Hair follicular keratinocyte (primary cell): ENCODE measurements around the gene PSMB3. TPM values are rescaled to one million over a fixed set of nuclear protein-coding genes. Genes with fewer than 3 reads are reported as not detected.

Experiments used
- total RNA-seq: library from RNA; depleted of rRNA; stranded (reverse); fragments of >200 nt; gene quantifications from 2 replicates; pipeline ENCODE4 v1.2.3, GENCODE V29; 2015

PSMB3 gene
- 245 and 391 TPM in 2 replicates for total RNA-seq

DNA sequence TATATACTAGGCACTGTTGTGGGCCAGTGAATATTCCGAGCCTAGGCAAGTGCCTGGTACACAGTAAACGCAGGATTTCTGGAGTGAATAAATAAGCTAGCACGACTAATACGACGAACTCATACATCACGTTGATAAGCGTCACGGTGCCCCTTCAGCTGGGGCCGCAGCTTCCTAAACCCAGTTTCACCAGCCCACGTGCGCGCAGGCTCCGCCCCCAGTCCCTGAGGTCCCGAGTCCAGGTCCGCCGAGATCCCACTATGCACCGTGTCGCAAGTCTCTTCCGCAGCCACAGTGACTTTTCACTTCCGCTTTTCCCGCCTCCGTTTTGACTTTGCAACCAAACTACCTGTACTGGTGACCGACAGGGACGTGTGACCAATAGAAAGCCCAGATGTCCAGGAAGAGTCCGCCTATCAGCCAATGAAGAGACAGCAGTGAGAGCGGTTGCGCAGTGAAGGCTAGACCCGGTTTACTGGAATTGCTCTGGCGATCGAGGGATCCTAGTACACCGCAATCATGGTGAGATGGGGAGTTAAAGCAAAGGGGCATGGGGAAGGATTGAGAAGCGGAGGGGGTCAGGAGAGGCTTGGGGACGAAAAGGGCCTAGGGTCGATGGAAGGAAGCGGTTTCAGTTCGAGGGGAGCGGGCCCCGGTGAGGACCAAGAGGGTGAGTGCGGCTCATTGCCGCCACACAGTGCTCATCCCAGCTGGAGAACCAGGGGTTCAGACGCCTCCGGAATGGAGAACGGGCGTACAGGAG lies at the start of gene PSMB3:
PSMB3 (plus strand) TSS at position 434 of the 763 bp plus-strand sequence; CDS start at position 520, 86 bp downstream.

DNA sequence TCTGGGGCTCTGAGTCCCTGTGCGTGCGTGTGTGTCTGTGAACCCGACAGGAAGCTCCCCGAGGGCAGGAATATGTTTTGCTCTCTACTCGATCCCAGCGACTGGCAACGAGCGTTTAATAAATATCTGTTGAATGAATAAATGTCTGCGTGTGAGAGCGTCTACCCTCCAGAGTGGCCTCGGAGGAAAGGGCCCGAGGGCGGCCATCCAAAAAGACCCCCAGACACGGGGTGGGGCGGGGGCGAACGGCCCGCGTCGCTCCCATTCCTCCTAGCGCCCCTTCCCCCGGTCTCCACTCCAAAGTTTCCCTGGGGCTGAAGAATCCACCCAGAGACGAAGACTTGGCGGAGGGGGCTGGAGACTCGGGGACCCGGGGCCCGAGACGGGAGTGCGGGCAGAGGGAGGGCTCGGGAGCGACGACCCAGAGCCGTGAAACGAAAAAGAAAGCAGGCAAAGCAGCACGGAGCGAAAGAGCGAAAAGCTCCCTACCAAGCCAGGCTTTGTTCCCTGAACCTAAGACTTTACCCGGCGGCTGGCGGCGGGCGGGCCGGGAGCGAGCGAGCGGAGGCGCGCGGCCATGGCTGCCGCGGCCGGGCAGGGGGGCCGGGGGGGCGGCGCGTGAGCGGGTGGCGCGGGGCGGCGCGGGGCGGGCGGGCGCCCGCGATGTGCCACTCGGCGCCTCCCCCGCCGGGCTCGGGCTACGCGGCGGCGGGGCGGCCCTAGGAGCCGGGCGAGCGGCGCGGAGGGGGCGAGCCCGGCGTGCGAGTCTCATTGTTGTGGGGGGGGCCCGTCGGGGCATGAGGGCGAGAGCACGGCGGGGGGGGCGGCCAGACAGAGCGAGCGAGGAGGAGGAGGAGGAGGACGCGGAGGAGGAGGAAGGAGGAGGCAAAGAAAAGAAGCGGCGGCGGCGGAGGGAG lies 47.7 kb upstream of the PSMB3 start, which contains the start of gene MLLT6:
MLLT6 (plus strand) TSS at position 668 of the 917 bp plus-strand sequence. CDS start 360 bp downstream, outside the sequence.

DNA sequence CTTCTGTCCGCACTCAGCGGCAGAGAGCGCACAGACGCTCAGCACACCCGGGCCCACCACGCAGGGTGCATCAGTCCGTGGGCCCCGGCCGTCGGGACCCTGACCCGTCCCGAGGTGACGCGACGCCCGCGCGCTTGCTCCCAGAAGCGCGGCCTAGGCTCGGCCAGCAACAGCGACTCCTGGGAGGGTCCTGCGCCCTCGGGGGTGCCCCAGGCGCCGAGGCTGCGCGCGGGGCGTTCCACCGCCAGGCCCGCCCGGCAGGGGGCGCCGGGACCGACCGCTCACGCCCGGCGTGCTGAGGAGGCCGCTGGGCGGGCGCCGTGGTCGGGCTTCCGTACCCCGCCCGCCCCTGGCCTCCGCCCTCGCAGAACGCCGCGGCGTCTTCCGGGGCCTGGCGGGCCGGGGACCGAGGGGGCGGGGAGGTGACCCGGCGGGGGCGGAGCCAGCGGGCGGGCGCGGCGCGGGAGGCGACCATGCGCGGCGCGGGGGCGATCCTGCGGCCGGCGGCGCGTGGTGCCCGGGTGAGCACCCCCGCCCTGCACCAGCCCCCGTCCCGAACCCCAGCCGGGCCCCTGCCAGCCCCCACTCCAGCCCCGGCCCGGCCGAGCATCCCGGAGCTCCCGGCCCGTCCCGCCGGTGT lies 22.5 kb upstream of the PSMB3 start, which contains the start of gene CISD3:
CISD3 (plus strand) TSS at position 456 of the 640 bp plus-strand sequence; CDS start at position 474, 18 bp downstream.

DNA sequence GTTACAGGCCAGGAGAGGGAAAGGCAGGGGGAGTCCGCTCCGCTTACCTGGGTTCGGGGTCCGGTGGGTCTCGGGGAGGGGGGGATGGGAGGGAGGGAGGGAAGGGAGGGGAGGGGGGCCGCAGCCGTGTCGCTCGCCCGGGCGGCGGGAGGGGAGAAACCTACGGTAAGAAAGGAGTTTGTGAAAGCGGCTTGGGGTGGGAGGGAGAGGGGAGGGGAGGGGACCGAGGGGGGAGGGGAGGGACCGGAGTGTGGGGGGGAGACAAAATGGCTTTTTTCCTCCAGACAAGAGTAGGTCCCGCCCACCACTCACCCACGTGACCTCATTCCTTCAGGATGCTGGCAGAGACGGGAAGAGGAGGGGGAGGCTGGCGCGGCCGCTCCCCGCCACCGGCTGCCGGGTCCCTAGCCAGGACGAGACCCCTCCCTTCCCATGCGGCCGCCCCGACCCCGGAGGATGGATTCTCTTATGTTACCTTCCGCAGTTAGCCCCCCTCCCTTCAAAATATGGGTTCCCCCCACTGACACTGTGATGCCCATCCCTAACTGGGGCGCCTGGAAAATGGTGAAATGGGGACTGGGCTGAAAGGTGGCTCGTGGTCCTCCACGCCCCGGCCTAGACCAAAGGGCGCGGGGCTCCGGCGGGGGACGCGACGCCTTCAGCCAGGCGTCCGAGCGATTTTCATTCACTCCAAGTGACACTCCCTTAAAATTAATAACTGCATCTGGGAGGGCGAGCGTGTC lies 4.2 kb upstream of the PSMB3 start, which contains the start of gene PCGF2:
PCGF2 (minus strand) TSS at position 188 of the 743 bp plus-strand sequence. CDS start 7,934 bp downstream, outside the sequence.

DNA sequence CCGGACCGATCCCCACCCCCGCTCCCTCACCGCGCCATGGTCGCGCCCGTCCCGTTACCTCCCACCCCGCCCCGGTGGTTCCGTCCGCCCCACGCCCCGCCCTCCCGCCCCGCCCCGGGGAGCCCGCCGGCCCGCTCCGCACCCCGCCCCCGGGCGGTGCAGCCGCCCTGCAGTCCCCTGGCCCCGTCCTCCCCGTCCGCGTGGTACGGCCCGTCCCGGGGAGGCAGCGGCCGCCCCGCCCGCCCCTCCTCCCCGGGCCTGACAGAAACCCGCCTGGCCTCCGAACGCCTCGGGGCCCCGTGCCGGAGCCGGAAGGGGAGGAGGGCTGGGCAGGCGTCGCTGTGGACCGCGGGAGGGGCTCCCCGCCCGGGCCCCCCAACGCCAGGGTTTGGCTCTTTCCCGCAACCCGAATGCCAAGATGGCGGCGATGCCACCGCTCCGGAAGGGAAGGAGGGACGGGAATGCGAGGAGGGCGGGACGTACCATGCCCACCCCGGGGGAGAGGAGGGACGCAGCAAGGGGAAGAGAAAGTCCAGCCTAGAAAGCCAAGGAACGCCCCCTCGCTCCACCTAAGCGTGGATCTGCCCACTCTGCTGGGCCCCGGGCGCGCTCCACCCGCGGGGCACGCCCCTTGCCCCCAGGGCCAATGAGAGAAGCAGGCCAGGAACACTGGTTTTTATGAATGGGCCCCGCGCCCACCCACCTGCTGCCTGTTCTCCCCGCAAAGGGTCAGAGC lies 47.1 kb downstream of the PSMB3 start, which contains the start of gene PIP4K2B:
PIP4K2B (minus strand) TSS at position 56 of the 736 bp plus-strand sequence. CDS start 132 bp downstream, outside the sequence.

Other genes starting within 250 kb of the PSMB3 start
- gene SRCIN1, start 146.8 kb upstream of the PSMB3 start, total RNA-seq, result 0.31 and 1.0 TPM in 2 replicates
- 4.1 and 6.3 TPM in 2 replicates for gene EPOP, start 77.8 kb upstream of the PSMB3 start, total RNA-seq
- 19.3 and 20.5 TPM in 2 replicates for gene MLLT6, start 47.5 kb upstream of the PSMB3 start, total RNA-seq
- 12.3 and 19.0 TPM in 2 replicates for gene CISD3, start 22.4 kb upstream of the PSMB3 start, total RNA-seq
- 2.4 and 7.4 TPM in 2 replicates for gene PCGF2, start 4.4 kb upstream of the PSMB3 start, total RNA-seq
- gene PIP4K2B, start 46.8 kb downstream of the PSMB3 start, total RNA-seq, result 35.5 and 41.0 TPM in 2 replicates
- 8.8 and 10.7 TPM in 2 replicates for gene CWC25, start 72.6 kb downstream of the PSMB3 start, total RNA-seq
- gene RPL23, start 101.0 kb downstream of the PSMB3 start, total RNA-seq, result 1,758 and 2,083 TPM in 2 replicates
- gene LASP1, start 117.3 kb downstream of the PSMB3 start, total RNA-seq, result 149 and 162 TPM in 2 replicates
- gene FBXO47, start 214.7 kb downstream of the PSMB3 start, total RNA-seq, result not detected in 2 replicates